Neural cell (in vitro differentiated cells): ENCODE results near the gene ZNF90. TPM values are rescaled to one million over a fixed set of nuclear protein-coding genes. Genes with fewer than 3 reads are reported as not detected.

Experiments used
- H2AFZ ChIP-seq: fragments of 200-600, 300-800 bp; sonication (generic), shearing (Covaris generic); 2 replicates; pipeline ENCODE4 v1.6.0; 2014; ENCODE audit warnings: low read depth, mild to moderate bottlenecking, antibody characterized with exemption, low read length, moderate library complexity
- H3F3A ChIP-seq: fragments of 200-600 bp; shearing (Covaris generic); 2 replicates; pipeline ENCODE4 v1.6.1; 2016; ENCODE audit warnings: mild to moderate bottlenecking, moderate library complexity, mixed read lengths, antibody characterized with exemption, low read length; ENCODE audit not compliant: insufficient read depth, poor library complexity, severe bottlenecking
- H3K27ac ChIP-seq: fragments of 200-600, 300-800 bp; sonication (generic), shearing (Covaris generic); 2 replicates; pipeline ENCODE4 v1.5.1; 2014; ENCODE audit warnings: mild to moderate bottlenecking, low read length, moderate library complexity
- H3K27me3 ChIP-seq: fragments of 300-800, 200-600 bp; sonication (generic), shearing (Covaris generic); 2 replicates; pipeline ENCODE4 v1.6.0; 2014; ENCODE audit warnings: mild to moderate bottlenecking, low read depth, low read length, moderate library complexity; ENCODE audit not compliant: insufficient read depth
- H3K36me3 ChIP-seq: fragments of 300-800, 200-600 bp; sonication (generic), shearing (Covaris generic); 2 replicates; pipeline ENCODE4 v1.5.1; 2014; ENCODE audit warnings: mild to moderate bottlenecking, antibody characterized with exemption, low read length, moderate library complexity; ENCODE audit not compliant: insufficient read depth
- H3K4me2 ChIP-seq: fragments of 300-800, 200-600 bp; sonication (generic), shearing (Covaris generic); 2 replicates; pipeline ENCODE4 v1.6.0; 2014; ENCODE audit warnings: mild to moderate bottlenecking, low read length
- H3K4me3 ChIP-seq: fragments of 300-800, 200-600 bp; sonication (generic), shearing (Covaris generic); 2 replicates; pipeline ENCODE4 v1.5.1; 2014; ENCODE audit warnings: mild to moderate bottlenecking, low read length, moderate library complexity
- H3K79me2 ChIP-seq: fragments of 200-600 bp; shearing (Covaris generic); replicated peaks from 2 replicates; pipeline ENCODE4 v1.6.0; 2014; ENCODE audit warnings: mild to moderate bottlenecking, low read length, moderate library complexity; ENCODE audit not compliant: insufficient read depth
- H3K9ac ChIP-seq: fragments of 300-800, 200-600 bp; sonication (generic), shearing (Covaris generic); 2 replicates; pipeline ENCODE4 v1.6.1; 2016; ENCODE audit warnings: mild to moderate bottlenecking, low read length, mixed read lengths
- H3K9me2 ChIP-seq: fragments of 200-600 bp; shearing (Covaris generic); 2 replicates; pipeline ENCODE4 v1.6.1; 2016; ENCODE audit warnings: mild to moderate bottlenecking, low read length, mixed read lengths; ENCODE audit not compliant: insufficient read depth
- H3K9me3 ChIP-seq: fragments of 200-600, 300-800 bp; sonication (generic), shearing (Covaris generic); 2 replicates; pipeline ENCODE4 v1.6.1; 2016; ENCODE audit warnings: mild to moderate bottlenecking, mixed run types, low read length, moderate library complexity, mixed read lengths
- H4K20me1 ChIP-seq: fragments of 200-600 bp; shearing (Covaris generic); 2 replicates; pipeline ENCODE4 v1.6.1; 2016; ENCODE audit warnings: mild to moderate bottlenecking, mixed run types; ENCODE audit not compliant: insufficient read depth
- EP300 ChIP-seq: fragments of 450-650 bp; conservative IDR thresholded peaks from 2 replicates; pipeline ENCODE4 v1.6.1; 2014; ENCODE audit warnings: antibody characterized with exemption, mild to moderate bottlenecking, moderate library complexity; ENCODE audit not compliant: poor library complexity, severe bottlenecking
- EZH2 ChIP-seq: fragments of 200-600, 300-800 bp; shearing (Covaris generic), sonication (generic); IDR thresholded peaks from 2 replicates; pipeline ENCODE4 v1.6.1; 2014; ENCODE audit warnings: antibody characterized with exemption, low read length, borderline replicate concordance, mild to moderate bottlenecking; ENCODE audit not compliant: insufficient read depth, poor library complexity, severe bottlenecking
- MXI1 ChIP-seq: fragments of 450-650 bp; conservative IDR thresholded peaks from 2 replicates; pipeline ENCODE4 v1.6.1; 2014; ENCODE audit warnings: antibody characterized with exemption, mild to moderate bottlenecking; ENCODE audit not compliant: poor library complexity, severe bottlenecking
- POLR2AphosphoS5 ChIP-seq: IDR thresholded peaks from 2 replicates; pipeline ENCODE4 v1.6.1; 2012
- RAD21 ChIP-seq: fragments of 450-650 bp; conservative IDR thresholded peaks from 2 replicates; pipeline ENCODE4 v1.6.1; 2014; ENCODE audit warnings: antibody characterized with exemption, mild to moderate bottlenecking, moderate library complexity
- REST ChIP-seq: IDR thresholded peaks from 2 replicates; pipeline ENCODE4 v1.6.1; 2012; ENCODE audit warnings: borderline replicate concordance
- SMC3 ChIP-seq: fragments of 450-650 bp; conservative IDR thresholded peaks from 2 replicates; pipeline ENCODE4 v1.6.1; 2014; ENCODE audit warnings: antibody characterized with exemption, mild to moderate bottlenecking, moderate library complexity; ENCODE audit not compliant: poor library complexity
- TAF1 ChIP-seq: IDR thresholded peaks from 2 replicates; pipeline ENCODE4 v1.6.1; 2012; ENCODE audit warnings: low read depth
- polyA plus RNA-seq: library from polyadenylated mRNA; depleted of rRNA; stranded (reverse); fragments of >200 nt; gene quantifications from 2 replicates; pipeline ENCODE4 v1.2.3, GENCODE V29; 2014
- small RNA-seq, 3 experiments: library from RNA; depleted of rRNA; stranded (forward); fragments of <200 nt; gene quantifications; one replicate each; pipeline ENCODE3, GENCODE V24; 2012
- TF ChIP-seq, protein P1 (sequence below): fragments of 450-650 bp; IDR thresholded peaks from 2 replicates; pipeline ENCODE4 v1.5.1; 2014; ENCODE audit warnings: antibody characterized with exemption, mild to moderate bottlenecking, moderate library complexity; ENCODE audit not compliant: poor library complexity, severe bottlenecking

The ZNF90 gene
- polyA plus RNA-seq, 1 donor from 2014 or later: 0.37 TPM

DNA sequence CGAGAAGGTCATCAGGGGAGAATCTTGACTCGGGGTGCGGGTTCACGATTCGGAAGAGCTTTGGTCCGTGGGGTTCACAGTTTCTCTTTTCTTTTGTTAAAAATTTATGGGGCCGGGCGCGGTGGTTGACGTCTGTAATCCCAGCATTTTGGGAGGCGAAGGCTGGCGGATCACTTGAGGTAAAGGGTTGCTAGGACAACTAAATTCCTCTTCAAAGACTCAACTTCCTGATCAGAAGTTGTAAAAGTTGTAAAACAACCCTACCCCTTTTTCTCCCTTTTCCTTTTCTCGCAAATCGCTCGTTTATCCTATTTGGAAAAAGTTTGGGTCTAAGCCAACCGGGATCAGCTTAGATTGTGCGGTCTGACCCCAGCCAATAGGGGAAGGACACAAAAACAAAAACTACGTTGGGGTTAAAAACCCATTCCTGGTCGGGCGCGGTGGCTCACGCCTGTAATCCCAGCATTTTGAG is 89.9 kb downstream of the ZNF90 start:
- no peaks in the 10 kb centered on the region for H3K27me3 ChIP-seq
- H3K4me2 ChIP-seq: peak overlapping the region; percentile 57
- peaks cover 8% of the 10 kb centered on the region for H3K79me2 ChIP-seq
- H3K9ac ChIP-seq: peak overlapping the region; percentile 70
- H3K9me3 ChIP-seq: no peaks in the 10 kb centered on the region
- TF ChIP-seq MXI1: no peak
- TF ChIP-seq REST: no peak
- no peak for TF ChIP-seq EZH2
- TF ChIP-seq EP300: no peak
- no peak for TF ChIP-seq TAF1
- TF ChIP-seq, protein P1, sequence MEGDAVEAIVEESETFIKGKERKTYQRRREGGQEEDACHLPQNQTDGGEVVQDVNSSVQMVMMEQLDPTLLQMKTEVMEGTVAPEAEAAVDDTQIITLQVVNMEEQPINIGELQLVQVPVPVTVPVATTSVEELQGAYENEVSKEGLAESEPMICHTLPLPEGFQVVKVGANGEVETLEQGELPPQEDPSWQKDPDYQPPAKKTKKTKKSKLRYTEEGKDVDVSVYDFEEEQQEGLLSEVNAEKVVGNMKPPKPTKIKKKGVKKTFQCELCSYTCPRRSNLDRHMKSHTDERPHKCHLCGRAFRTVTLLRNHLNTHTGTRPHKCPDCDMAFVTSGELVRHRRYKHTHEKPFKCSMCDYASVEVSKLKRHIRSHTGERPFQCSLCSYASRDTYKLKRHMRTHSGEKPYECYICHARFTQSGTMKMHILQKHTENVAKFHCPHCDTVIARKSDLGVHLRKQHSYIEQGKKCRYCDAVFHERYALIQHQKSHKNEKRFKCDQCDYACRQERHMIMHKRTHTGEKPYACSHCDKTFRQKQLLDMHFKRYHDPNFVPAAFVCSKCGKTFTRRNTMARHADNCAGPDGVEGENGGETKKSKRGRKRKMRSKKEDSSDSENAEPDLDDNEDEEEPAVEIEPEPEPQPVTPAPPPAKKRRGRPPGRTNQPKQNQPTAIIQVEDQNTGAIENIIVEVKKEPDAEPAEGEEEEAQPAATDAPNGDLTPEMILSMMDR: no peak
- TF ChIP-seq POLR2AphosphoS5: no peak
- no peak for TF ChIP-seq RAD21
- no peak for TF ChIP-seq SMC3
- H3K4me3 ChIP-seq: peak overlapping the region; percentile 80
- no peaks in the 10 kb centered on the region for H3F3A ChIP-seq
- H3K9me2 ChIP-seq: no peaks in the 10 kb centered on the region
- H4K20me1 ChIP-seq: no peaks in the 10 kb centered on the region
- H3K27ac ChIP-seq: peak overlapping the region; percentile 60
- peak overlapping the region; percentile 59 for H2AFZ ChIP-seq
- no peaks in the 10 kb centered on the region for H3K36me3 ChIP-seq

Small RNA genes lying within 50 kb of the gene (small RNA-seq; reads per million reads assigned to genes)
- 0 reads per million in 3 experiments for gene AC006539.3

Other genes starting within 250 kb of the ZNF90 start
- gene ZNF253, start 212.1 kb upstream of the ZNF90 start, polyA plus RNA-seq: 25.9 and 26.7 TPM in 2 replicates
- gene ZNF93, start 177.1 kb upstream of the ZNF90 start, polyA plus RNA-seq: 14.9 and 20.4 TPM in 2 replicates
- gene ZNF682, start 38.5 kb upstream of the ZNF90 start, polyA plus RNA-seq: 52.2 and 57.1 TPM in 2 replicates
- gene ZNF486, start 89.2 kb downstream of the ZNF90 start, polyA plus RNA-seq: 1.6 and 1.9 TPM in 2 replicates